ENCODE data around the gene FOXRED2. TPM values are rescaled to one million over a fixed set of nuclear protein-coding genes. Genes with fewer than 3 reads are reported as not detected.

Gene FOXRED2
- total RNA-seq, 1 experiment from 2014 or later, result 19.9 TPM

- DNase-seq (ENCODE audit: low read depth, low spot score), result no peak
- Histone ChIP-seq H3K9ac (ENCODE audit: low read length) (no peak overlapping the region), H3K4me3 (replicated peaks in 1 of 2; ENCODE audit: low read depth in 1 of 2, low read length in 2 of 2) (no peak overlapping the region), H3K4me2 (ENCODE audit: low read length) (no peak overlapping the region), H3K9me2 (ENCODE audit: insufficient read depth) (no peaks in the 10 kb centered on the region), H3K9me3 (ENCODE audit: control insufficient read depth in 1 of 2, insufficient read depth in 1 of 2, low read depth in 1 of 2, low read length in 2 of 2) (no peaks in the 10 kb centered on the region), H4K20me1 (ENCODE audit: insufficient read depth) (no peaks in the 10 kb centered on the region), H3K27ac (ENCODE audit: low read depth, low read length) (no peak overlapping the region), H3K4me1 (ENCODE audit: control insufficient read depth in 1 of 2, insufficient read depth in 2 of 2, low read length in 2 of 2) (peaks cover 16 to 21% of the 10 kb centered on the region in 2 experiments), H3K27me3 (ENCODE audit: insufficient read depth, low read length) (no peaks in the 10 kb centered on the region), H3K36me3 (ENCODE audit: control insufficient read depth in 1 of 2, insufficient read depth in 2 of 2, low read length in 2 of 2) (no peaks in the 10 kb centered on the region), H2AFZ (ENCODE audit: low read depth, low read length, poor library complexity, severe bottlenecking) (no peak overlapping the region), H3K79me2 (ENCODE audit: insufficient read depth, low read length) (no peaks in the 10 kb centered on the region)
- intact Hi-C loops (cut with micrococcal nuclease), result no loop called here
- no peak for ATAC-seq
- POLR2A ChIA-PET, result no interaction called here
- RAD21 ChIA-PET (ENCODE audit: low non-redundant PET in 1 of 2, low total read pairs in 2 of 2, uncharacterized antibody in 2 of 2, unreplicated experiment in 2 of 2), result no interaction called here
- no peak for TF ChIP-seq ZNF274 (IDR thresholded peaks at IDR 0.05; ENCODE audit: low read depth, low read length)
- TF ChIP-seq JUND (IDR thresholded peaks at IDR 0.05), result no peak
- TF ChIP-seq YY1 (IDR thresholded peaks at IDR 0.05; ENCODE audit: extremely low read depth, insufficient replicate concordance, low read depth, low read length), result no peak
- no peak for TF ChIP-seq TCF7L2 (IDR thresholded peaks at IDR 0.05; ENCODE audit: borderline replicate concordance, extremely low read depth, insufficient read depth, insufficient read length)
- no peak for TF ChIP-seq POLR2A (IDR thresholded peaks at IDR 0.05; ENCODE audit: borderline replicate concordance, extremely low read depth, insufficient read depth, insufficient read length)
- TF ChIP-seq SRF (IDR thresholded peaks at IDR 0.05; ENCODE audit: low read depth), result no peak
- no TSS peak for BruUV-seq (replicated peaks)
- CTCF ChIA-PET, result no interaction called here
These were observed 59.2 kb downstream of the FOXRED2 start for GRCh38 chr22:36447632-36448031.

GRCh38 chr22:36445158-36445668 lies 61.6 kb downstream of the FOXRED2 start:
- Histone ChIP-seq H3K27ac (ENCODE audit: low read depth, low read length) (no peak overlapping the region), H3K79me2 (ENCODE audit: insufficient read depth, low read length) (no peaks in the 10 kb centered on the region), H3K4me3 (replicated peaks in 1 of 2; ENCODE audit: low read depth in 1 of 2, low read length in 2 of 2) (no peak overlapping the region), H2AFZ (ENCODE audit: low read depth, low read length, poor library complexity, severe bottlenecking) (no peak overlapping the region), H3K9me2 (ENCODE audit: insufficient read depth) (no peaks in the 10 kb centered on the region), H4K20me1 (ENCODE audit: insufficient read depth) (no peaks in the 10 kb centered on the region), H3K9ac (ENCODE audit: low read length) (no peak overlapping the region), H3K4me1 (ENCODE audit: control insufficient read depth in 1 of 2, insufficient read depth in 2 of 2, low read length in 2 of 2) (peaks cover under 1 to 2% of the 10 kb centered on the region in 2 experiments), H3K27me3 (ENCODE audit: insufficient read depth, low read length) (no peaks in the 10 kb centered on the region), H3K4me2 (ENCODE audit: low read length) (no peak overlapping the region), H3K9me3 (ENCODE audit: control insufficient read depth in 1 of 2, insufficient read depth in 1 of 2, low read depth in 1 of 2, low read length in 2 of 2) (no peaks in the 10 kb centered on the region), H3K36me3 (ENCODE audit: control insufficient read depth in 1 of 2, insufficient read depth in 2 of 2, low read length in 2 of 2) (no peaks in the 10 kb centered on the region)
- CTCF ChIA-PET, result no interaction called here
- intact Hi-C loops (cut with micrococcal nuclease), result no loop called here
- no peak for ATAC-seq
- RAD21 ChIA-PET (ENCODE audit: low non-redundant PET in 1 of 2, low total read pairs in 2 of 2, uncharacterized antibody in 2 of 2, unreplicated experiment in 2 of 2), result no interaction called here
- DNase-seq (ENCODE audit: low read depth, low spot score), result no peak
- no TSS peak for BruUV-seq (replicated peaks)
- POLR2A ChIA-PET, result no interaction called here
- TF ChIP-seq ATF3 (IDR thresholded peaks at IDR 0.05) (no peak), ELF1 (IDR thresholded peaks at IDR 0.05; ENCODE audit: borderline replicate concordance, low read depth) (no peak), CBX3 (IDR thresholded peaks at IDR 0.05; ENCODE audit: low read depth) (no peak), REST (IDR thresholded peaks at IDR 0.05; ENCODE audit: low read depth) (no peak), ZBTB33 (IDR thresholded peaks at IDR 0.05; ENCODE audit: extremely low read depth, insufficient replicate concordance, low read length) (no peak), ZFX (IDR thresholded peaks at IDR 0.05) (no peak), FOSL1 (IDR thresholded peaks at IDR 0.05; ENCODE audit: low read depth) (no peak), SP1 (IDR thresholded peaks at IDR 0.05; ENCODE audit: low read depth) (no peak), EGR1 (IDR thresholded peaks at IDR 0.05; ENCODE audit: low read depth) (no peak), SIN3A (IDR thresholded peaks at IDR 0.05; ENCODE audit: low read depth) (no peak), POLR2AphosphoS5 (IDR thresholded peaks at IDR 0.05; ENCODE audit: low read depth, low read length) (no peak)
